Inferior parietal cortex (tissue), 1 donor: Measurements from ENCODE around the gene PIAS4.
"Not testable (repeated sequence)": the region's sequence is repeated elsewhere in the genome, so short reads cannot be mapped to it uniquely, and the experiment has no call there.

ENCODE experiments used
- DNase-seq: peaks from one replicate; pipeline ENCODE4 v3.0.0-alpha.2; 2016; ENCODE audit errors: extremely low spot score

Gene PIAS4

DNA sequence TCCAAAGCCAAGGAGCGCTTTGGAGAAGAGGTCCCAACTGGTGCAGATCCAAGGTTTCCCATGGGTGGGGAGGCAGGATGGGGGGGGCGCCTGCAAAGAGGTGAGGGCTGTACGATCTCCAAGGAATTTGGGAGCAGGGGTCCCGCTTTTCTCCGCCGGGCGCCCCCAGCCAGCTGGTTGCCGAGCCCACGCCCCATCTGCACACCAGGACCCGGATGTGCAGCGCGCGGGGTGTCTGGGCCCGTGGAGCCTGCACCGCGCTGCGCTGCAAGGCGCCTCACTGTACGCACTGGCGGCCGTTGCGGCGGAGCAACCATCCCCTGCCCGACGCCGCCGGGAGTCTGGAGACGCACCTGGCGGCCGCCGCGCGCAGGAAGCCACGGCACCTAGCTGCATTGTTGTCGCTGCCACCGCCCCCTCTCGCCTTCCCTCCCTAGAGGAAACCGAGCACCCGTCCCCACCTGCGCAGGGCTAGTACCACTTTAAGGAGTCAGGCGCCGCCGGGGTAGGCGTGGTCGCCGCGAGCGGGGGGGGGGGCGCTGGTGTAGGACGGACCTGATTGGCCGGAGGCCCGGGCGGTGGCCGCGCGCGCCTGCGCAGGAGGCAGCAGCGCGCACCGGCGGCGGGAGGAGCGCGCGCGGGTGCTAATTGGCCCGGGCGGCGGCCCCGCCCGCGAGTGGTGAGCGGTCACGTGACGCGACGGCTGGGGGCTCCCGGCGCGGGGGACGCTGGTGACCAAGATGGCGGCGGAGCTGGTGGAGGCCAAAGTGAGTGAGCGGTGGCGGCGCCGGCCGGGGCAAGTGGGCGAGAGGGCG, at the start of gene PIAS4:
Gene PIAS4, plus strand, starts transcription at position 716 of the 815 bp plus-strand sequence. Its CDS starts 25 bp downstream, at position 741.
- peak; percentile 92 for DNase-seq

DNA sequence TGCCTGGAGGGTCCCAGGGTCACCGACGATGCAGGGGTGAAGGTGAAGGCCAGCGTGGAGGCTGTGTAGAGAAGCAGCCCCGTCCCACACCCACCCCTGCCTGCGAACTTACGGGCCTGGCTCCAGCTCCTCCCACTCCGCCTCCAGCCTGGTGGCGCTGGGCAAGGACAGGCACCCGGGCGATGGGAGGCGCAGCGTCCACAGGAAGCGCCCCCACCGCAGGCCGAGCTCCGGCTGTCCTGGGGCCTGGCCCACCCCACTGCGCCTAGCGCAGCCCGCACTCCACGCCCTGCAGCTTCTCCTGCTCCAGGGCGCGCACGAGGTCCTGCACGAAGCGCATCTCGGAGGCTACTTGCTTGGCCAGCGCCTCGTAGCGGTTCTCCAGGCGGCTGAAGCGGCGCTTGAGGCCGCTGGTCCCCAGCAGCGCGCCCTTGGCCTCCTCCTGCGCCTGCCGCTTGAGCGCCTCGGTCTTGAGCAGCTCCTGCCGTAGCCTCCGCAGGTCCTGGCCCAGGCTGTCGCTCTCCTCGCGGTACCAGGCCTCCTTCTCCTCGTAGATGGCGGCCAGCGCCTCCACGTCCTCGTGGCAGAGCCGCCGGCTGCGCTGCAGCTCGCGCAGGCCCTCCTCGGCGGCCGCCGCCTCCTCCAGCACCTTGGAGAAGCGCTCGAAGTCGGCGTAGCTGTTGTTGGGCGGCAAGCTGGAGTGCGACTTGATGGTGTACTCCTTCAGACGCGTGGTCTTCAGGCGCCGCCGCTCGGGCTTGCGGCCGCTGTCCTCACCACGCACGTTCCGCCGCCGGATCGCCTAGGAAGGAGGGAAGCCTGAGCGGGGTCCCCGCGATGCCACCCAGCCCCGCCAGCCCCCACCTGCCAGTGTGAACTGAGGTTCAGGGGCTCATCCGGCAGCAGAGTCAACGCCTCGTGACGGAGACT, 48.4 kb upstream of the PIAS4 start:
- DNase-seq: no peak

GRCh38 chr19:3959766-3960131, 47.8 kb upstream of the PIAS4 start:
- DNase-seq: no peak

GRCh38 chr19:3961007-3961406, 46.5 kb upstream of the PIAS4 start:
- no peak for DNase-seq

DNA sequence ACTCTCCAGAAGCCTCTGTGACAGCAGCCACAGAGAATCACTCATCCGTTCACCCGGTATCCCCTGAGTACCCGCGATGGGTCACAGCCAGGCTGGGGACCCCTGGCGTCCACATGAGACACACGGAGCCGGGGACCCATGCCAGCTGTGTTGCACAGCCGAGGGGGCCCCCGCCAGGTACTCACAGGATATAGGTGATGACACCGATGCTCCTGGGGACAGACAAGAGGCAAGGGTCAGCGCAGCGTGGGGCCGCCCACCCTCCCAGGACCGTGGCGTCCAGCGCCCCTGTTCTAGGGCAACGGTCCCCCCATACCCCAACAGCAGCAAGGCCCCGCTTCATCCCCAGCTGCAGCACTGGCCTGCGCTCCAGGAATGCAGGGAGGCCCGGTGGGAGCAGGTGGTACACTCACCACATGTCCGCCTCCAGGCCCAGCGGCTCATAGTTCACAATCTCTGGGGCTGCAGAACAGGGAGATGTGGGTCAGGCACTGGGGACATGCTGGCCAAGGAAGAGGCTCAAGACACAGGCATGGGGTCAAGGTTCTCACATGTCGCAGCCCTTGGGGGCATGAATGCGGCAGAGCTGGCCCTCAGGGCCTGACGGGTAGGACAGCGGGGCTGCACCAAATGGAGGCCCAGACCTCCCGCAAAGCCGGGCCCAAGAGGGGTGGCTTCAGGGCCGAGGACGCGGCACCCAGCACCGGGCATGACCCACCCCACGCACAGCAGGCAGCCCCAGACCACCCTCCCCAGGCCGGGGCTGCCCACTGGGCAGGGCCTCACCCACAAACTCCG, 43.9 kb upstream of the PIAS4 start:
- DNase-seq: no peak

DNA sequence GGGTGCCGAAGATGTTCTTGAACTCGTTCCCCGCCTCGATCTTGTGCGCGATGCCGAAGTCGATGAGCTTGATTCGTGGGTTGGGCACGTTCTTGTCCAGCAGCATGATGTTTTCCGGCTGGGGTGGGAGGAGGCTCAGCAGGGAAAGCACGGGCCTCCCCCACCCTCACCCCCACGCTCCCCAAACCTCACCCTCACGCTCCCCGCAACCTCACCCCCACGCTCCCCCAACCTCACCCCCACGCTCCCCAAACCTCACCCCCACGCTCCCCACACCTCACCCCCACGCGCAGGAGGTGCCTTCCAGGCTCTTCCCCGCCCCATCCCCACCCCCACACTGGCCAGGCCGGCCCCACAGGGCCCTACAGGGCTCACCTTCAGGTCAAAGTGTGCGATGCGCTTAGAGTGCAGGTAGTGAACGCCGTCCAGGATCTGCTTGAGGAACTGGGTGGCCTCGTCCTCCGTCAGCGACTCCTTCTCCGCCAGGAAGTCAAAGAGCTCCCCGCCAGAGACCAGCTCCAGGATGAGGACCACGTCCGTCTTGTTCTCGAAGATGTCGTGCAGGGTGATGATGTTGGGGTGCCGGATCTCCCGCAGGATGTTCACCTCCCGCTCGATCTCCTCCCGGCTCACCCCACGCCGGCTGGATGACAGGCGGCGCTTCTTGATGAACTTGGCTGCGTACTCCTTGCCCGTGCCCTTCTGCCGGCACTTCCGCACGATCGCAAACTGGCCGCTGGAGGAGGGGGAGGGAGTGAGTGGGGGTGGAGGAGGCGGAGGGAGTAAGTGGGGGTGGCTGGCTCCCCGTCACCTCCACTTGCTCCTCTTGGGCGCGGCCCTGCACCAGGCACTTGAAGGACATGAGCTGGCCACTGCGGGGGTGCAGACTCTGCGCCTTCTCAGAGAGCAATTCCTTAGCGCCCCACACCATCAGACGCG, 43.0 kb upstream of the PIAS4 start:
- no peak for DNase-seq

- no peak for DNase-seq
Measured at GRCh38 chr19:3966051-3967017, 41.2 kb upstream of the PIAS4 start.

DNA sequence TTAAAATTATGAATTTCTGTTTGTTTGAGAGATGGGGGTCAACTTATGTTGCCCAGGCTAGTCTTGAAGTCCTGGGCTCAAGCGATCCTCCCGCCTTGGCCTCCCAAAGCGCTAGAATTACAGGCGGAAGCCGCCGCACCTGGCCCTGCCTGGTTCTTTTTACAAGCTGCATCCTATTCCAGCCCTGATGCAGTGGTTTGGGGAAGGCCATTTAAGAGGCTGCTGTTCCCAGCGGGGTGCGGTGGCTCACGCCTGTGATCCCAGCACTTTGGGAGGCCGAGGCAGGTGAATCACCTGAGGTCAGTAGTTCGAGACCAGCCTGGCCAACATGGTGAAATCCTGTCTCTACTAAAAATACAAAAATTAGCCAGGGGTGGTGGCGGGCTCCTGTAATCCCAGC, 39.6 kb upstream of the PIAS4 start:
- not testable (repeated sequence) for DNase-seq

GRCh38 chr19:3968556-3969434, 38.7 kb upstream of the PIAS4 start:
- DNase-seq: no peak

- DNase-seq: no peak
Measured at GRCh38 chr19:3969435-3970312, 37.9 kb upstream of the PIAS4 start.

- DNase-seq: no peak
Measured at GRCh38 chr19:3970313-3970807, 37.2 kb upstream of the PIAS4 start.

DNA sequence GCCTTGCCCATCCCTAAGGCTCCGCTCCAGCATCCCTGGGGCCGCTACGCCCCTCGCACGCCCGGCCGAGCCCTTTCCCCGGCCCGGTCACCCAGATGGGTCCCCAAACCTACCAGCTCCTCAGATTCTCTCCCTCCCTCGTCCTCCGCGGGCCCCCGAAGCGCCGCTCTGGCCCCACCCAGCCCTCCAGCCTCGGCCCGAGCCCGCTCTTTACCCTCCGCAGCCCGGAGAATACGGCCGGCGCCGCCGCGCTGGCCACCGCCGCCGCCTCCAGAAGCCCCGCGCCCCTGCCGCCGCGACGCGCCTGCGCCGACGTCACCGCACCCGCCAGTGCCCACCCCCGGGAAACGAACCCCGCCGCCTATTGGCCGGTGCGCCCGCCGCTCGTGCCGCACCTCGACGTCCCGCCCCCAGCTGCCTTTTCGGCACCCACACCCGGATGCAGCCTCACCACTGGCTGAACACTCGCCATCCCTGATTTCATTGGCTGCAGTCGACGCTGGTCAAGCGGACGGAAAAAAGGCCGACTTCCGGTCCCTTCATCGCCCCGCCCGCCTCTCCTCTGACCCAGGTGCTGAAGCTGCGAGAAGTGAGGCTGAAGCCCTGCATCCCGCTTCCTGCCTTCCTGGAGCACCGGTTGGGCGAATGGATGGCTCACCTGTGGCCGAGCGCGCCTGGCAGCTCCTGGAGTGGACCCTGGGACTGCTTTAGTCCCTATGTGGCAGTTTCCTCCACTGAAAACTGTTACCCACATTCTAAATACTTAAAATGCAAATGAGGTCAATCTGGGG, 36.5 kb upstream of the PIAS4 start, which contains the start of gene DAPK3:
Gene DAPK3, minus strand, starts transcription at position 292 of the 791 bp plus-strand sequence. CDS start 1,364 bp downstream, outside the sequence.
- peak; percentile 97 for DNase-seq

DNA sequence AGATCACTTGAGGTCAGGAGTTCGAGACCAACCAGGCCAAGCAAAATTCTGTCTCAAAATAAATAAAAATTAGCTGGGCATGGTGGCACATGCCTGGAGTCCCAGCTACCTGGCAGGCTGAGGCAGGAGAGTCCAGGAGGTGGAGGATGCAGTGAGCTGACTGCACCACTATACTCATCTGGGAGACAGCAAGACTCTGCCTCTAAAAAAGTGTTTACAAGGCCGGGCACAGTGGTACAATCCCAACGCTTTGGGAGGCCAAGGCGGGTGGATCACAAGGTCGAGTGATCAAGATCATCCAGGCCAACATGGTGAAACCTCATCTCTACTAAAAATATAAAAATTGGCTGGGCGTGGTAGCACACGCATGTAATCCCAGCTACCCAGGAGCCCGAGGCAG, 32.4 kb upstream of the PIAS4 start:
- no peak for DNase-seq

- no peak for DNase-seq
Measured at GRCh38 chr19:3975637-3976087, 31.9 kb upstream of the PIAS4 start.

GRCh38 chr19:3976495-3977241, 30.9 kb upstream of the PIAS4 start:
- DNase-seq: no peak
